Superior temporal gyrus (tissue), 1 donor: ENCODE measurements around the gene AARSD1.
"Not testable (repeated sequence)": the region's sequence is repeated elsewhere in the genome, so short reads cannot be mapped to it uniquely, and the experiment has no call there.

Experiments
- DNase-seq: peaks from one replicate; pipeline ENCODE4 v3.0.0-alpha.2; 2016; ENCODE audit errors: extremely low spot score

AARSD1 gene

GRCh38 chr17:42920106-42920900, 44.0 kb downstream of the AARSD1 start:
- DNase-seq = no peak

- not testable (repeated sequence) for DNase-seq
Measured at GRCh38 chr17:42919522-42920077, 44.7 kb downstream of the AARSD1 start.

- DNase-seq = no peak
Measured at GRCh38 chr17:42918902-42919521, 45.2 kb downstream of the AARSD1 start.

GRCh38 chr17:42917236-42917603, 47.0 kb downstream of the AARSD1 start:
- no peak for DNase-seq

GRCh38 chr17:42916388-42917235, 47.6 kb downstream of the AARSD1 start:
- not testable (repeated sequence) for DNase-seq

- not testable (repeated sequence) for DNase-seq
Measured at GRCh38 chr17:42915288-42915687, 49.0 kb downstream of the AARSD1 start.

GRCh38 chr17:42913981-42914617, 50.2 kb downstream of the AARSD1 start:
- no peak for DNase-seq

GRCh38 chr17:42913522-42913921, 50.7 kb downstream of the AARSD1 start:
- DNase-seq = no peak

GRCh38 chr17:42908872-42909700, 55.2 kb downstream of the AARSD1 start:
- DNase-seq = no peak

GRCh38 chr17:42906772-42907446, 57.3 kb downstream of the AARSD1 start:
- no peak for DNase-seq

GRCh38 chr17:42904110-42904469, 60.2 kb downstream of the AARSD1 start:
- DNase-seq = no peak

- DNase-seq = no peak
Measured at GRCh38 chr17:42901535-42902229, 62.6 kb downstream of the AARSD1 start.
